Smooth muscle cell (in vitro differentiated cells): ENCODE results near the gene ERFL. TPM values are rescaled to one million over a fixed set of nuclear protein-coding genes. Genes with fewer than 3 reads are reported as not detected.
A peak's percentile ranks its signal among the peaks of the same experiment; 100 is the strongest.

Experiments used
- DNase-seq: peaks from one replicate; lab custom pipeline; 2025; ENCODE audit not compliant: unreplicated experiment; lab: John Stamatoyannopoulos, UW
- H2AFZ ChIP-seq: fragments of 200-600 bp; sonication (generic); 2 replicates; pipeline ENCODE4 v1.6.0; 2016; ENCODE audit warnings: antibody characterized with exemption, low read depth, mild to moderate bottlenecking
- H3F3A ChIP-seq: fragments of 200-600 bp; sonication (generic); 2 replicates; pipeline ENCODE4 v1.6.0; 2017; ENCODE audit warnings: antibody characterized with exemption, low read depth
- H3K27ac ChIP-seq: fragments of 200-600 bp; sonication (generic); 2 replicates; pipeline ENCODE4 v1.5.1; 2016; ENCODE audit warnings: low read depth, mild to moderate bottlenecking
- H3K27me3 ChIP-seq: fragments of 200-600 bp; sonication (generic); 2 replicates; pipeline ENCODE4 v1.6.1; 2016; ENCODE audit warnings: low read depth, mild to moderate bottlenecking
- H3K36me3 ChIP-seq: fragments of 200-600 bp; sonication (generic); 2 replicates; pipeline ENCODE4 v1.5.1; 2016; ENCODE audit warnings: low read depth
- H3K4me1 ChIP-seq: fragments of 200-600 bp; sonication (generic); 2 replicates; pipeline ENCODE4 v1.5.1; 2016; ENCODE audit warnings: low read depth
- H3K4me2 ChIP-seq: fragments of 200-600 bp; sonication (generic); 2 replicates; pipeline ENCODE4 v1.6.0; 2016; ENCODE audit warnings: mild to moderate bottlenecking
- H3K4me3 ChIP-seq: fragments of 200-600 bp; sonication (generic); 2 replicates; pipeline ENCODE4 v1.5.1; 2016; ENCODE audit warnings: mild to moderate bottlenecking
- H3K79me2 ChIP-seq: fragments of 200-600 bp; sonication (generic); 2 replicates; pipeline ENCODE4 v1.6.0; 2016; ENCODE audit warnings: low read depth, mild to moderate bottlenecking
- H3K9ac ChIP-seq: fragments of 200-600 bp; sonication (generic); 2 replicates; pipeline ENCODE4 v1.6.0; 2016; ENCODE audit warnings: low read depth
- H3K9me3 ChIP-seq: fragments of 200-600 bp; sonication (generic); replicated peaks from 2 replicates; pipeline ENCODE4 v1.5.1; 2016; ENCODE audit warnings: low read depth
- H4K20me1 ChIP-seq: fragments of 200-600 bp; sonication (generic); 2 replicates; pipeline ENCODE4 v1.6.0; 2016; ENCODE audit warnings: low read depth
- CTCF ChIP-seq: fragments of 200-600 bp; sonication (generic); IDR thresholded peaks from 2 replicates; pipeline ENCODE4 v1.5.1; 2017; ENCODE audit warnings: borderline replicate concordance, mild to moderate bottlenecking, antibody characterized with exemption; ENCODE audit not compliant: insufficient read depth, poor library complexity, severe bottlenecking
- WGBS: methylation state at CpG from one replicate; pipeline ENCODE4 v1.1.7; 2016; ENCODE audit warnings: low lambda C conversion rate; 5-methylcytosine and 5-hydroxymethylcytosine counted together
- polyA plus RNA-seq: library from polyadenylated mRNA; unstranded; fragments of >200 nt; fragmentation: Nextera tagmentation; extraction: Ambion mirVana; gene quantifications from 2 replicates; pipeline ENCODE4 v1.2.1, GENCODE V29; 2016
- total RNA-seq: library from RNA; depleted of rRNA; stranded (reverse); fragments of >200 nt; gene quantifications from 2 replicates; pipeline ENCODE4 v1.2.3, GENCODE V29; 2014

ERFL gene
- total and polyA plus RNA-seq, 2 experiments from 2014 or later = 0.09 TPM

GRCh38 chr19:41936961-41937360, 8.7 kb upstream of the ERFL start:
- peaks cover 58% of the 10 kb centered on the region for H3K27me3 ChIP-seq

GRCh38 chr19:41936416-41936850, 8.2 kb upstream of the ERFL start:
- Histone ChIP-seq H3F3A (no peaks in the 10 kb centered on the region), H3K4me2 (no peak overlapping the region), H3K36me3 (no peaks in the 10 kb centered on the region), H3K27me3 (peaks cover 63% of the 10 kb centered on the region), H3K9ac (no peak overlapping the region), H3K79me2 (no peaks in the 10 kb centered on the region), H2AFZ (no peak overlapping the region), H3K4me3 (no peak overlapping the region), H3K9me3 (no peaks in the 10 kb centered on the region), H4K20me1 (no peaks in the 10 kb centered on the region), H3K4me1 (no peaks in the 10 kb centered on the region), H3K27ac (no peak overlapping the region)
- WGBS = 70% methylated on average over 8 of the region's 8 CpGs
- TF ChIP-seq CTCF = no peak
- no peak for DNase-seq

More at GRCh38 chr19:41936961-41937360, 8.7 kb upstream of the ERFL start:
- WGBS = 70% methylated on average over 15 of the region's 15 CpGs
- TF ChIP-seq CTCF = no peak
- H3F3A ChIP-seq = no peaks in the 10 kb centered on the region
- no peak overlapping the region for H3K4me2 ChIP-seq
- no peak for DNase-seq
- H3K9ac ChIP-seq = no peak overlapping the region
- no peaks in the 10 kb centered on the region for H4K20me1 ChIP-seq
- H3K9me3 ChIP-seq = no peaks in the 10 kb centered on the region
- no peaks in the 10 kb centered on the region for H3K4me1 ChIP-seq
- no peaks in the 10 kb centered on the region for H3K36me3 ChIP-seq
- H3K4me3 ChIP-seq = no peak overlapping the region
- no peak overlapping the region for H3K27ac ChIP-seq
- no peaks in the 10 kb centered on the region for H3K79me2 ChIP-seq
- H2AFZ ChIP-seq = no peak overlapping the region

DNA sequence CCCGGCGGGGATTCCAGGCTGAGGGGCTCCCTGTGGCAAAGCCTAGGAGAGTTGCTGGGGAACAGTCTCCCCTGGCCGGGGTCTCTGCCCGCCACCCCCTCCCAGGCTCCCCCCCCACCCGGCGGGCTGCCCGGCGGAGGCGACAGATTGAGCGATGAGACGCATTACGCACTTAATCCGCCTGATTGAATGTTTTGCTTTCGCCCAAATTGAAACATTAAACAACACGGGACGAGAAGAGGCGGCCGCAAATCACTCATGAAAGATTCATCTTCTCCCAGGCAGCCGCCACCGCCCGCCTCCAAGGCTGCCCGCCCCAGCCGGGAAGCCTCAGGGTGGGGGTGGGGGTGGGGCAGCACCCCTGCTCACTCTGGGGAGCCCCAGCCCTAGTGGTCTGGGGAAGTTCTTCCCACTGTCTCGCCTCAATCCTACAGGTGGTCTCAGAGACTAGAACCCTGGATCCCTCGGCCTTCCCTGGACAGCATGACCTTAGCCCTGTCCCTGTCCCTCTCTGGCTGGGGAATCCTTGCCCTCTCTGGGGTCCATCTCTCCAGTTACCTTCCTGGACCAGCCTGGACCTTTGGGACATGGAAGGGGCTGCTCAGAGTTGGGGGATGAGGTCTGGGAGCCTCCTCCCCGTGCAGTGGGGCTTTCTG, 7.6 kb upstream of the ERFL start:
- Histone ChIP-seq H3K4me2 (no peak overlapping the region), H3K79me2 (no peaks in the 10 kb centered on the region), H3K27ac (no peak overlapping the region), H3K4me3 (no peak overlapping the region), H3F3A (no peaks in the 10 kb centered on the region), H3K27me3 (peaks cover 64% of the 10 kb centered on the region), H4K20me1 (no peaks in the 10 kb centered on the region), H2AFZ (no peak overlapping the region), H3K36me3 (no peaks in the 10 kb centered on the region), H3K9me3 (no peaks in the 10 kb centered on the region), H3K4me1 (no peaks in the 10 kb centered on the region), H3K9ac (no peak overlapping the region)
- no peak for TF ChIP-seq CTCF
- WGBS = 47% methylated on average over 13 of the region's 26 CpGs
- no peak for DNase-seq

- Histone ChIP-seq H2AFZ (no peak overlapping the region), H3F3A (no peaks in the 10 kb centered on the region), H3K9ac (no peak overlapping the region), H3K36me3 (no peaks in the 10 kb centered on the region), H3K9me3 (no peaks in the 10 kb centered on the region), H3K4me3 (no peak overlapping the region), H3K27me3 (peaks cover 73% of the 10 kb centered on the region), H3K4me1 (no peaks in the 10 kb centered on the region), H3K27ac (no peak overlapping the region), H4K20me1 (peaks cover 5% of the 10 kb centered on the region), H3K79me2 (no peaks in the 10 kb centered on the region), H3K4me2 (no peak overlapping the region)
- WGBS = 40% methylated on average over 6 of the region's 7 CpGs
- TF ChIP-seq CTCF = peak; percentile 91
- peak; percentile 24 for DNase-seq
Observed at GRCh38 chr19:41934849-41935374, 6.7 kb upstream of the ERFL start.
